WTC11 (cell line): Measurements from ENCODE around the gene SLC25A38. TPM values are rescaled to one million over a fixed set of nuclear protein-coding genes. Genes with fewer than 3 reads are reported as not detected.
A peak's percentile ranks its signal among the peaks of the same experiment; 100 is the strongest.

Source experiments
- ATAC-seq: fragments of 200-7000 bp; cut with Tn5 transposase; 2 replicates; pipeline ENCODE4 v1.10.0; 2021; ENCODE audit warnings: mild to moderate bottlenecking, moderate library complexity
- CTCF ChIA-PET: fragments of 300-600 bp; sonication (Branson Sonifier 250); formaldehyde crosslinking; loops from one replicate; lab custom pipeline; 2021; ENCODE audit warnings: antibody characterized with exemption; lab: Charles Lee
- POLR2A ChIA-PET: fragments of 350-600 bp; sonication (Branson Sonifier 250); formaldehyde crosslinking; loops from one replicate; lab custom pipeline; 2021; ENCODE audit warnings: antibody characterized with exemption; lab: Charles Lee
- DNase-seq: peaks from one replicate; pipeline ENCODE4 v3.0.0; 2021; ENCODE audit warnings: low spot score
- H3K27ac Mint-ChIP-seq: 2 replicates; pipeline ENCODE4 v1.8.0; 2021; ENCODE audit warnings: mixed read lengths
- H3K27me3 Mint-ChIP-seq: 2 replicates; pipeline ENCODE4 v1.8.0; 2021; ENCODE audit warnings: low read depth, mild to moderate bottlenecking, moderate library complexity, mixed read lengths
- H3K36me3 Mint-ChIP-seq: 2 replicates; pipeline ENCODE4 v1.8.0; 2021; ENCODE audit warnings: mixed read lengths
- H3K4me1 Mint-ChIP-seq: 2 replicates; pipeline ENCODE4 v1.8.0; 2022; ENCODE audit warnings: mixed read lengths
- H3K4me3 Mint-ChIP-seq: 2 replicates; pipeline ENCODE4 v1.8.0; 2021; ENCODE audit warnings: mild to moderate bottlenecking, moderate library complexity, mixed read lengths
- H3K9me3 Mint-ChIP-seq: 2 replicates; pipeline ENCODE4 v1.8.0; 2021; ENCODE audit warnings: mixed read lengths
- CREB1 ChIP-seq: sonication (generic); formaldehyde crosslinking; IDR thresholded peaks from 2 replicates; pipeline ENCODE4 v1.8.0; 2023; ENCODE audit warnings: mild to moderate bottlenecking, missing genetic modification reagents
- E2F1 ChIP-seq: sonication (generic); formaldehyde crosslinking; IDR thresholded peaks from 2 replicates; pipeline ENCODE4 v1.8.0; 2022; ENCODE audit warnings: mild to moderate bottlenecking, missing genetic modification reagents
- ERG ChIP-seq: fragments of 250-450 bp; sonication (Bioruptor Pico); IDR thresholded peaks from 2 replicates; pipeline ENCODE4 v1.8.0; 2021; ENCODE audit warnings: mild to moderate bottlenecking
- FOXJ3 ChIP-seq: sonication (generic); formaldehyde crosslinking; IDR thresholded peaks from 2 replicates; pipeline ENCODE4 v1.9.0; 2021; ENCODE audit warnings: missing genetic modification reagents, mild to moderate bottlenecking, borderline replicate concordance
- FOXP1 ChIP-seq: sonication (generic); formaldehyde crosslinking; IDR thresholded peaks from 2 replicates; pipeline ENCODE4 v1.8.0; 2022; ENCODE audit warnings: missing genetic modification reagents, mild to moderate bottlenecking, moderate library complexity, borderline replicate concordance
- GABPB1 ChIP-seq: sonication (generic); formaldehyde crosslinking; IDR thresholded peaks from 2 replicates; pipeline ENCODE4 v1.8.1; 2023; ENCODE audit warnings: mild to moderate bottlenecking, missing genetic modification reagents
- HMGA2 ChIP-seq: fragments of 250-450 bp; sonication (Bioruptor Pico); IDR thresholded peaks from 2 replicates; pipeline ENCODE4 v1.4.0; 2021; ENCODE audit warnings: mild to moderate bottlenecking, moderate library complexity
- NR2C2 ChIP-seq: sonication (generic); formaldehyde crosslinking; IDR thresholded peaks from 2 replicates; pipeline ENCODE4 v1.8.0; 2022; ENCODE audit warnings: mild to moderate bottlenecking, missing genetic modification reagents
- NR3C1 ChIP-seq: sonication (generic); formaldehyde crosslinking; conservative IDR thresholded peaks from 2 replicates; pipeline ENCODE4 v1.8.1; 2023; ENCODE audit warnings: low read depth, mild to moderate bottlenecking, missing genetic modification reagents
- TCF7 ChIP-seq: sonication (generic); formaldehyde crosslinking; IDR thresholded peaks from 2 replicates; pipeline ENCODE4 v1.8.0; 2022; ENCODE audit warnings: mild to moderate bottlenecking, low read depth, missing genetic modification reagents, moderate library complexity
- TEAD4 ChIP-seq: sonication (generic); formaldehyde crosslinking; IDR thresholded peaks from 2 replicates; pipeline ENCODE4 v1.8.0; 2022; ENCODE audit warnings: mild to moderate bottlenecking, missing genetic modification reagents
- ZBTB21 ChIP-seq: sonication (generic); formaldehyde crosslinking; IDR thresholded peaks from 2 replicates; pipeline ENCODE4 v1.8.1; 2023; ENCODE audit warnings: mild to moderate bottlenecking, missing genetic modification reagents, borderline replicate concordance
- ZNF219 ChIP-seq: sonication (generic); formaldehyde crosslinking; IDR thresholded peaks from 2 replicates; pipeline ENCODE4 v1.8.0; 2023; ENCODE audit warnings: missing genetic modification reagents, mild to moderate bottlenecking, borderline replicate concordance
- ZNF281 ChIP-seq: sonication (generic); formaldehyde crosslinking; IDR thresholded peaks from 2 replicates; pipeline ENCODE4 v1.8.0; 2023; ENCODE audit warnings: mild to moderate bottlenecking, missing genetic modification reagents
- total RNA-seq: library from RNA; stranded (reverse); gene quantifications from 3 replicates; pipeline ENCODE4 v1.2.3, GENCODE V29; 2021
- TF ChIP-seq, protein P1 (sequence below): sonication (generic); formaldehyde crosslinking; IDR thresholded peaks from 2 replicates; pipeline ENCODE4 v1.8.1; 2022; ENCODE audit warnings: mild to moderate bottlenecking, missing genetic modification reagents, moderate library complexity, borderline replicate concordance
- TF ChIP-seq, protein P2 (sequence below): fragments of 250-450 bp; sonication (Bioruptor Pico); IDR thresholded peaks from 2 replicates; pipeline ENCODE4 v1.9.0; 2021; ENCODE audit warnings: mild to moderate bottlenecking
- TF ChIP-seq, protein P3 (sequence below): sonication (generic); formaldehyde crosslinking; IDR thresholded peaks from 2 replicates; pipeline ENCODE4 v1.8.1; 2023; ENCODE audit warnings: mild to moderate bottlenecking, missing genetic modification reagents
- TF ChIP-seq, protein P4 (sequence below): sonication (generic); formaldehyde crosslinking; conservative IDR thresholded peaks from 2 replicates; pipeline ENCODE4 v1.8.1; 2022; ENCODE audit warnings: mild to moderate bottlenecking, missing genetic modification reagents
- TF ChIP-seq, protein P5 (sequence below): sonication (generic); formaldehyde crosslinking; IDR thresholded peaks from 2 replicates; pipeline ENCODE4 v1.8.0; 2022; ENCODE audit warnings: missing genetic modification reagents

The SLC25A38 gene
- total RNA-seq, 1 experiment from 2014 or later: 34.9 TPM

DNA sequence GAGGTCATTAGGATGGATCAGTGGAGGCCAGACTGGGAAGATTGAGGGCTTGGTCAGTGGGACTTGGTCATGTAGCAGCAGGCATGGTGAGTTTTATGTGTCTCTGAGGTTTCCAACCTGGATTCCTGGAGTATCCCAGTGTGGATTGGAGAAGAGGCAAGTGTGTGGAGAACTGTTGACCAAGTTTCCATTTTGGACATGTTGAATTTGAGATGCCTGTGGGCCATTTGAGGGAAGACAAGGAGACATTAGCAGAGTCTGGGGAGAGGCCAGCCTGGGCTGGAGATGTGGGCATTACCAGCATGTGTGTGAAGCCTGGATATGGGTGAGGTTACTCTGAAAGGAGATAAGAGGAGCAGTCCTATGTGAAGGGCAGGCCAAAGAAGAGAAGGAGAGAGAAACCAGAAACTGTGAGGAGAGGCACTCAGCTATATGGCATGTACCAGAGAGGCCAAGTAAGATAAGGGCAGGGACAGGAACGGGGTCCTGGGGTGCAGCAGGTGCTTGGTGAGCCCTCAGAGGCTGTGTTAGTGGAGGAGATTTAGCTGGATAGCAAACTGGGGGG lies 4.3 kb downstream of the SLC25A38 start:
- Mint-ChIP-seq H3K27ac (peak overlapping the region; percentile 39; the same call in 1 of the 2 replicates), H3K4me1 (peaks cover 28% of the 10 kb centered on the region), H3K27me3 (no peaks in the 10 kb centered on the region), H3K4me3 (no peak overlapping the region), H3K36me3 (peaks cover 29% of the 10 kb centered on the region), H3K9me3 (no peaks in the 10 kb centered on the region)
- POLR2A ChIA-PET: no interaction called here
- DNase-seq: no peak
- TF ChIP-seq CREB1 (CRISPR knock-in tag) (no peak), GABPB1 (CRISPR knock-in tag) (no peak), ERG (no peak), E2F1 (CRISPR knock-in tag) (no peak), TCF7 (no peak), TEAD4 (no peak), HMGA2 (no peak), FOXJ3 (CRISPR knock-in tag) (no peak), ZNF219 (CRISPR knock-in tag) (no peak), ZNF281 (CRISPR knock-in tag) (no peak), NR3C1 (CRISPR knock-in tag) (no peak), ZBTB21 (CRISPR knock-in tag) (no peak), FOXP1 (CRISPR knock-in tag) (no peak), NR2C2 (no peak)
- TF ChIP-seq, protein P1, sequence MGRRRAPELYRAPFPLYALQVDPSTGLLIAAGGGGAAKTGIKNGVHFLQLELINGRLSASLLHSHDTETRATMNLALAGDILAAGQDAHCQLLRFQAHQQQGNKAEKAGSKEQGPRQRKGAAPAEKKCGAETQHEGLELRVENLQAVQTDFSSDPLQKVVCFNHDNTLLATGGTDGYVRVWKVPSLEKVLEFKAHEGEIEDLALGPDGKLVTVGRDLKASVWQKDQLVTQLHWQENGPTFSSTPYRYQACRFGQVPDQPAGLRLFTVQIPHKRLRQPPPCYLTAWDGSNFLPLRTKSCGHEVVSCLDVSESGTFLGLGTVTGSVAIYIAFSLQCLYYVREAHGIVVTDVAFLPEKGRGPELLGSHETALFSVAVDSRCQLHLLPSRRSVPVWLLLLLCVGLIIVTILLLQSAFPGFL (CRISPR knock-in tag): no peak
- TF ChIP-seq, protein P2, sequence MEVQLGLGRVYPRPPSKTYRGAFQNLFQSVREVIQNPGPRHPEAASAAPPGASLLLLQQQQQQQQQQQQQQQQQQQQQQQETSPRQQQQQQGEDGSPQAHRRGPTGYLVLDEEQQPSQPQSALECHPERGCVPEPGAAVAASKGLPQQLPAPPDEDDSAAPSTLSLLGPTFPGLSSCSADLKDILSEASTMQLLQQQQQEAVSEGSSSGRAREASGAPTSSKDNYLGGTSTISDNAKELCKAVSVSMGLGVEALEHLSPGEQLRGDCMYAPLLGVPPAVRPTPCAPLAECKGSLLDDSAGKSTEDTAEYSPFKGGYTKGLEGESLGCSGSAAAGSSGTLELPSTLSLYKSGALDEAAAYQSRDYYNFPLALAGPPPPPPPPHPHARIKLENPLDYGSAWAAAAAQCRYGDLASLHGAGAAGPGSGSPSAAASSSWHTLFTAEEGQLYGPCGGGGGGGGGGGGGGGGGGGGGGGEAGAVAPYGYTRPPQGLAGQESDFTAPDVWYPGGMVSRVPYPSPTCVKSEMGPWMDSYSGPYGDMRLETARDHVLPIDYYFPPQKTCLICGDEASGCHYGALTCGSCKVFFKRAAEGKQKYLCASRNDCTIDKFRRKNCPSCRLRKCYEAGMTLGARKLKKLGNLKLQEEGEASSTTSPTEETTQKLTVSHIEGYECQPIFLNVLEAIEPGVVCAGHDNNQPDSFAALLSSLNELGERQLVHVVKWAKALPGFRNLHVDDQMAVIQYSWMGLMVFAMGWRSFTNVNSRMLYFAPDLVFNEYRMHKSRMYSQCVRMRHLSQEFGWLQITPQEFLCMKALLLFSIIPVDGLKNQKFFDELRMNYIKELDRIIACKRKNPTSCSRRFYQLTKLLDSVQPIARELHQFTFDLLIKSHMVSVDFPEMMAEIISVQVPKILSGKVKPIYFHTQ (CRISPR knock-in tag): no peak
- TF ChIP-seq, protein P3, sequence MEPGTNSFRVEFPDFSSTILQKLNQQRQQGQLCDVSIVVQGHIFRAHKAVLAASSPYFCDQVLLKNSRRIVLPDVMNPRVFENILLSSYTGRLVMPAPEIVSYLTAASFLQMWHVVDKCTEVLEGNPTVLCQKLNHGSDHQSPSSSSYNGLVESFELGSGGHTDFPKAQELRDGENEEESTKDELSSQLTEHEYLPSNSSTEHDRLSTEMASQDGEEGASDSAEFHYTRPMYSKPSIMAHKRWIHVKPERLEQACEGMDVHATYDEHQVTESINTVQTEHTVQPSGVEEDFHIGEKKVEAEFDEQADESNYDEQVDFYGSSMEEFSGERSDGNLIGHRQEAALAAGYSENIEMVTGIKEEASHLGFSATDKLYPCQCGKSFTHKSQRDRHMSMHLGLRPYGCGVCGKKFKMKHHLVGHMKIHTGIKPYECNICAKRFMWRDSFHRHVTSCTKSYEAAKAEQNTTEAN (CRISPR knock-in tag): no peak
- TF ChIP-seq, protein P4, sequence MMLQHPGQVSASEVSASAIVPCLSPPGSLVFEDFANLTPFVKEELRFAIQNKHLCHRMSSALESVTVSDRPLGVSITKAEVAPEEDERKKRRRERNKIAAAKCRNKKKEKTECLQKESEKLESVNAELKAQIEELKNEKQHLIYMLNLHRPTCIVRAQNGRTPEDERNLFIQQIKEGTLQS (CRISPR knock-in tag): no peak
- TF ChIP-seq, protein P5, sequence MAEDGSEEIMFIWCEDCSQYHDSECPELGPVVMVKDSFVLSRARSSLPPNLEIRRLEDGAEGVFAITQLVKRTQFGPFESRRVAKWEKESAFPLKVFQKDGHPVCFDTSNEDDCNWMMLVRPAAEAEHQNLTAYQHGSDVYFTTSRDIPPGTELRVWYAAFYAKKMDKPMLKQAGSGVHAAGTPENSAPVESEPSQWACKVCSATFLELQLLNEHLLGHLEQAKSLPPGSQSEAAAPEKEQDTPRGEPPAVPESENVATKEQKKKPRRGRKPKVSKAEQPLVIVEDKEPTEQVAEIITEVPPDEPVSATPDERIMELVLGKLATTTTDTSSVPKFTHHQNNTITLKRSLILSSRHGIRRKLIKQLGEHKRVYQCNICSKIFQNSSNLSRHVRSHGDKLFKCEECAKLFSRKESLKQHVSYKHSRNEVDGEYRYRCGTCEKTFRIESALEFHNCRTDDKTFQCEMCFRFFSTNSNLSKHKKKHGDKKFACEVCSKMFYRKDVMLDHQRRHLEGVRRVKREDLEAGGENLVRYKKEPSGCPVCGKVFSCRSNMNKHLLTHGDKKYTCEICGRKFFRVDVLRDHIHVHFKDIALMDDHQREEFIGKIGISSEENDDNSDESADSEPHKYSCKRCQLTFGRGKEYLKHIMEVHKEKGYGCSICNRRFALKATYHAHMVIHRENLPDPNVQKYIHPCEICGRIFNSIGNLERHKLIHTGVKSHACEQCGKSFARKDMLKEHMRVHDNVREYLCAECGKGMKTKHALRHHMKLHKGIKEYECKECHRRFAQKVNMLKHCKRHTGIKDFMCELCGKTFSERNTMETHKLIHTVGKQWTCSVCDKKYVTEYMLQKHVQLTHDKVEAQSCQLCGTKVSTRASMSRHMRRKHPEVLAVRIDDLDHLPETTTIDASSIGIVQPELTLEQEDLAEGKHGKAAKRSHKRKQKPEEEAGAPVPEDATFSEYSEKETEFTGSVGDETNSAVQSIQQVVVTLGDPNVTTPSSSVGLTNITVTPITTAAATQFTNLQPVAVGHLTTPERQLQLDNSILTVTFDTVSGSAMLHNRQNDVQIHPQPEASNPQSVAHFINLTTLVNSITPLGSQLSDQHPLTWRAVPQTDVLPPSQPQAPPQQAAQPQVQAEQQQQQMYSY (CRISPR knock-in tag): no peak
- CTCF ChIA-PET: interaction anchor here (0.7 to 1.4 kb wide), 3 partner anchors 10 to 99 kb away, joined by 3 to 5 read pairs (median 3); no protein-coding TSS in a partner anchor
- ATAC-seq: no peak
